Neutrophil (primary cell): ENCODE results near the gene ACSL1.

Experiments used
- H3K27ac ChIP-seq: fragments of 200-600 bp; sonication (generic); 2 replicates; pipeline ENCODE4 v1.5.1; 2016; ENCODE audit warnings: mild to moderate bottlenecking, moderate library complexity
- H3K27me3 ChIP-seq: fragments of 200-600 bp; sonication (generic); 2 replicates; pipeline ENCODE4 v1.6.0; 2016; ENCODE audit warnings: mild to moderate bottlenecking
- H3K36me3 ChIP-seq: fragments of 200-600 bp; sonication (generic); 2 replicates; pipeline ENCODE4 v1.5.1; 2017
- H3K4me1 ChIP-seq, 2 experiments: fragments of 200-600 bp in 1 of 2; sonication (generic) in 1 of 2; 1 replicate in 1 of 2; 2 replicates in 1 of 2; pipeline versions ENCODE4 v1.5.1 to v1.6.1; 2013 to 2016; ENCODE audit warnings: low read depth in 1 of 2, low read length in 1 of 2, mild to moderate bottlenecking in 1 of 2, moderate library complexity in 1 of 2; ENCODE audit not compliant: control insufficient read depth in 1 of 2, insufficient read depth in 1 of 2
- H3K4me3 ChIP-seq, 2 experiments: fragments of 200-600 bp in 1 of 2; sonication (generic) in 1 of 2; 1 replicate in 1 of 2; 2 replicates in 1 of 2; pipeline ENCODE4 v1.5.1; 2013 to 2016; ENCODE audit warnings: low read depth in 1 of 2, low read length in 1 of 2, mild to moderate bottlenecking in 1 of 2, moderate library complexity in 1 of 2
- H3K9me3 ChIP-seq: fragments of 200-600 bp; sonication (generic); 2 replicates; pipeline ENCODE4 v1.5.1; 2016
- TF ChIP-seq, protein P1 (sequence below): fragments of 200-600 bp; sonication (generic); IDR thresholded peaks from 2 replicates; pipeline ENCODE4 v1.5.1; 2016; ENCODE audit warnings: antibody characterized with exemption

ACSL1 gene

DNA sequence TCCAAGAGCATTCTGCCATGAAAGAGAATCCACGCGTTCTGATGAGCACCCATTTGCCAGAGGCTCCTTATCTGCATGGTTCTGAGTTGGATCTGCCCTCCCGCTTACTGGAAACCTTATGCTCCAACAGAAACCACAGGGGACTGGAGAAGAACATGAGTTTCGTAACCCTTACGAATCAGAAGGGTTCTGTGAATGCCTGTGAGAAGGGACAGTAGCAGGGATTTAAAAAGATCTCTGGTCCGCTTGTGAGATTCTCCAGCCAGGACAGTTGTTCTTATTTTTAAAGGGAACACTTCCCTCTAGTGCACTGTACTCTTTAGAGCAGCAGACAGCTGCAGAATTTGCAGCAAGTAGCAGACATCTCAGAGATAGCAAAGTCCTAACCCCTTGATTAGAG, 69.4 kb downstream of the ACSL1 start:
- Histone ChIP-seq H3K36me3 (peaks cover 98% of the 10 kb centered on the region), H3K4me3 (no peak overlapping the region), H3K27ac (peak overlapping the region; percentile 35), H3K27me3 (no peaks in the 10 kb centered on the region), H3K4me1 (no peaks in the 10 kb centered on the region), H3K9me3 (peaks cover 33% of the 10 kb centered on the region)
- TF ChIP-seq, protein P1, sequence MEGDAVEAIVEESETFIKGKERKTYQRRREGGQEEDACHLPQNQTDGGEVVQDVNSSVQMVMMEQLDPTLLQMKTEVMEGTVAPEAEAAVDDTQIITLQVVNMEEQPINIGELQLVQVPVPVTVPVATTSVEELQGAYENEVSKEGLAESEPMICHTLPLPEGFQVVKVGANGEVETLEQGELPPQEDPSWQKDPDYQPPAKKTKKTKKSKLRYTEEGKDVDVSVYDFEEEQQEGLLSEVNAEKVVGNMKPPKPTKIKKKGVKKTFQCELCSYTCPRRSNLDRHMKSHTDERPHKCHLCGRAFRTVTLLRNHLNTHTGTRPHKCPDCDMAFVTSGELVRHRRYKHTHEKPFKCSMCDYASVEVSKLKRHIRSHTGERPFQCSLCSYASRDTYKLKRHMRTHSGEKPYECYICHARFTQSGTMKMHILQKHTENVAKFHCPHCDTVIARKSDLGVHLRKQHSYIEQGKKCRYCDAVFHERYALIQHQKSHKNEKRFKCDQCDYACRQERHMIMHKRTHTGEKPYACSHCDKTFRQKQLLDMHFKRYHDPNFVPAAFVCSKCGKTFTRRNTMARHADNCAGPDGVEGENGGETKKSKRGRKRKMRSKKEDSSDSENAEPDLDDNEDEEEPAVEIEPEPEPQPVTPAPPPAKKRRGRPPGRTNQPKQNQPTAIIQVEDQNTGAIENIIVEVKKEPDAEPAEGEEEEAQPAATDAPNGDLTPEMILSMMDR = no peak

DNA sequence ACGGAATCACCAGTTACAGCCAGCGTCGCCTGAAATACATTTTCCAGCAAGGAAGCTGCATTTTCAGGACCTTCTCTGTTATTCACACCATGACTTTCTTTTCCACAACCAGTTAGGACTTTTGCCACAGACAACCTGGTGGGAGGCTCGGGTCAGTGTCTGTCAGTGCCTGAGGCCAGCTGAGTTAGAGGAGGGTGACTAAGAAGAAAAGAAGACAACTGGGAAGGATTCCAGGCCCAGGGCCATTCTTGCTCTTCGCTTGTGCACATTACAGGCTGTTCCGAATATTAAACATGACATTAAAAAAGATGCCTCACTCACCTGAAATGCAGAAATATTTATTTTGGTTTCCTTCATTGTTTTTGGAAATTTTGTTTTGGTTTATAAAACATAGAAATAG, 70.5 kb downstream of the ACSL1 start:
- Histone ChIP-seq H3K4me1 (no peaks in the 10 kb centered on the region), H3K27ac (peak overlapping the region; percentile 33), H3K4me3 (no peak overlapping the region), H3K27me3 (no peaks in the 10 kb centered on the region), H3K9me3 (peaks cover 23% of the 10 kb centered on the region), H3K36me3 (peaks cover 87% of the 10 kb centered on the region)
- TF ChIP-seq, protein P1 = no peak

DNA sequence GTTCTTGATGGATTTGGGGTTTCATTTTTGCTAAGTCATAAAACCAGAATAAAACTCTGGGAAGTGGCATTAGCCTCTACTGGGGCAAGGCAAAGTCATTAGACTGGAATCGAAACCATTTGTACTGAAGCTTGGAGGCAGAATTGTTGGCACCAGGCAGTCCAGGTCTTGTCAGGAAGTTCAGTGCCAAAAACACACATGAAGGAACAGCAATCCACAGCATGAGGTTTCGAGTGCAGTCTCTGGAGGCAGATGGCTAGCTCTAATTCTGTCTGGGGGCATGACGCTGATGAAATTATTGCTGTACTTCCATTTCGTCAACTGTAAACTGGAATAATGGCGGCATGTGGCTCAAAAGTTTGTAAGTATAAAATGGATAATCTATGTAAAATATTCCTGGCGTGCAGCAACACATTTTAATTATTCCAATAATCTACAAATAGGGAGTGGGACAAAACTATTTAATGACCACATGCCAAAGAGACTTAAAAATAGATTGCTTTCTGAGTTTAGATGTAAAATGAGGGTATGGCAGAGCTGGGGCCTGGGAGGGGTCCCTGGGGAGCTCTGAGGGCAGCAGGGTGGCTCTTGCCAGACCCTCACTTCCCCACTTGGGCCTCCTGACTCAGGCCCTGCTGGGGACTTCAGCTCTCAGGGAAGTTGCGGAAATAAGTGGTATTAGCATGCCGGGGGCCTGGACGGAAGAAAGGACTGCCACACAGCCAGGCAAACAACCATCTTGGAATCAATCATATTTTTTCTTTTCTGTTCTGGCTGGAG, 73.1 kb downstream of the ACSL1 start:
- TF ChIP-seq, protein P1 = no peak
- H3K36me3 ChIP-seq = peaks cover 61% of the 10 kb centered on the region
- H3K4me3 ChIP-seq = no peak overlapping the region
- H3K27ac ChIP-seq = peak overlapping the region; percentile 53
- peaks cover 3 to 5% of the 10 kb centered on the region in 2 experiments for H3K4me1 ChIP-seq
- H3K27me3 ChIP-seq = no peaks in the 10 kb centered on the region
- H3K9me3 ChIP-seq = peaks cover 16% of the 10 kb centered on the region

DNA sequence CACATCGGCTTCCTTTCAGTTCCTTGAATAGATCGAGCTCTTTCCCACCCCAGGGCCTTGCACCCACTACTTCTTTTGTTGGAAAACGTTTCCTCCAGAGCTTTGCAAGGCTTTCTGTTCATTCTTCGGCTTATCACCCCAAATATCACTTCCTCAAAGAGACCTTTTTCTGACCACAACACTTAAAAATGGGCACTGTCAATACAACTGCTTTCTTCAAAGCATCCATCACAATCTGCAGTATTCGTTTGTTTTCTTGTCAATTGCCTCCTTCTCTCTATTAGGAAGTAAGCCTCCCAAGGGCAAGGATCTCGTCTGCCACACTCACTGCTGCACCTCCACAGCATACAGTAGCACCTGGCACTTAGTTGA, 74.2 kb downstream of the ACSL1 start:
- Histone ChIP-seq H3K4me1 (peaks cover 14 to 16% of the 10 kb centered on the region in 2 experiments), H3K27ac (peak overlapping the region; percentile 53), H3K9me3 (peaks cover 10% of the 10 kb centered on the region), H3K36me3 (peaks cover 50% of the 10 kb centered on the region), H3K27me3 (no peaks in the 10 kb centered on the region), H3K4me3 (no peak overlapping the region)
- TF ChIP-seq, protein P1 = no peak

DNA sequence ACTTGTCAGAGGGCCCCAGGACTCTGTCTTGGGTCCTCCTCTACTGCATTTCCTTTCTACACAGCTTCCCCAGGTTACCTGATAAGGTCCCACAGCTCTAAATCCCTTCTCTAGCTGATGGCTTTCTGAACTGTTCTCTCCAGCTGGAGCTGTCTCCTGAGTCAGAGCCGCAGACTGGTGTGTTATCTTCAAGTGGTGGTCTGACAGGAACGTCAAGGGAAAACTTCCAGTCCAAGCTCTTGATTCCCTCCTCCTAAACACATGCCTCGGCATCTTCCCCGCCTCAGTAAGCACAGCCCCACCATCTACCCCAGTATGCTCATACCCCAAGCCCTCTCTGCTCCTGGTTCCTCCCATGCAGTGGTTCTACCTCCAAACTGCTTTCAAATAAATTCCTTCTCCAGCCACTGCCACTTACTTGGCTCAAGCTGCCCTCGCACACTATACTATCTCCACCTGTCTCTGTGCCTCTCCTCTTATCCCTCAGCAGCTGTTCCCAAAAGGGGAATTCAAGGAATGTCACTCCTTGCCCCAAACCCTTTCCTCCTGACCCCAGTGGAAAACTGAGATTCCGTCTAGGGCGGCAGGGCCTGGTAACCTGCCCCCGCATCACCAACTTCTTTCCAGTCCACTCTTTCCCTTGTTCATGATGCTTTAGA, 74.7 kb downstream of the ACSL1 start:
- peaks cover 19 to 21% of the 10 kb centered on the region in 2 experiments for H3K4me1 ChIP-seq
- no peak overlapping the region for H3K4me3 ChIP-seq
- H3K27me3 ChIP-seq = no peaks in the 10 kb centered on the region
- TF ChIP-seq, protein P1 = no peak
- H3K9me3 ChIP-seq = peaks cover 10% of the 10 kb centered on the region
- peak overlapping the region; percentile 53 for H3K27ac ChIP-seq
- peaks cover 44% of the 10 kb centered on the region for H3K36me3 ChIP-seq
